ENCODE measurements around the gene DIO2.

Gene DIO2

GRCh38 chr14:80186301-80186800, 25.0 kb downstream of the DIO2 start:
- TF ChIP-seq PPARA (CRISPR knock-in tag; IDR thresholded peaks at IDR 0.05; ENCODE audit: borderline replicate concordance) (no peak), TOX (CRISPR knock-in tag; IDR thresholded peaks at IDR 0.05; ENCODE audit: borderline replicate concordance) (no peak), RARB (CRISPR knock-in tag; IDR thresholded peaks at IDR 0.05) (no peak), ZNF8 (CRISPR knock-in tag; IDR thresholded peaks at IDR 0.05) (no peak), PATZ1 (CRISPR knock-in tag; IDR thresholded peaks at IDR 0.05; ENCODE audit: borderline replicate concordance) (no peak), ZNF70 (CRISPR knock-in tag; IDR thresholded peaks at IDR 0.05) (no peak), CSDC2 (CRISPR knock-in tag; IDR thresholded peaks at IDR 0.05) (no peak), BACH2 (CRISPR knock-in tag; IDR thresholded peaks at IDR 0.05; ENCODE audit: borderline replicate concordance) (no peak), ZFP3 (CRISPR knock-in tag; IDR thresholded peaks at IDR 0.05) (no peak), OSR1 (CRISPR knock-in tag; IDR thresholded peaks at IDR 0.05) (no peak)
- TF ChIP-seq, protein P1, sequence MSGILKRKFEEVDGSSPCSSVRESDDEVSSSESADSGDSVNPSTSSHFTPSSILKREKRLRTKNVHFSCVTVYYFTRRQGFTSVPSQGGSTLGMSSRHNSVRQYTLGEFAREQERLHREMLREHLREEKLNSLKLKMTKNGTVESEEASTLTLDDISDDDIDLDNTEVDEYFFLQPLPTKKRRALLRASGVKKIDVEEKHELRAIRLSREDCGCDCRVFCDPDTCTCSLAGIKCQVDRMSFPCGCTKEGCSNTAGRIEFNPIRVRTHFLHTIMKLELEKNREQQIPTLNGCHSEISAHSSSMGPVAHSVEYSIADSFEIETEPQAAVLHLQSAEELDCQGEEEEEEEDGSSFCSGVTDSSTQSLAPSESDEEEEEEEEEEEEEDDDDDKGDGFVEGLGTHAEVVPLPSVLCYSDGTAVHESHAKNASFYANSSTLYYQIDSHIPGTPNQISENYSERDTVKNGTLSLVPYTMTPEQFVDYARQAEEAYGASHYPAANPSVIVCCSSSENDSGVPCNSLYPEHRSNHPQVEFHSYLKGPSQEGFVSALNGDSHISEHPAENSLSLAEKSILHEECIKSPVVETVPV (CRISPR knock-in tag; IDR thresholded peaks at IDR 0.05) = no peak
- TF ChIP-seq, protein P2, sequence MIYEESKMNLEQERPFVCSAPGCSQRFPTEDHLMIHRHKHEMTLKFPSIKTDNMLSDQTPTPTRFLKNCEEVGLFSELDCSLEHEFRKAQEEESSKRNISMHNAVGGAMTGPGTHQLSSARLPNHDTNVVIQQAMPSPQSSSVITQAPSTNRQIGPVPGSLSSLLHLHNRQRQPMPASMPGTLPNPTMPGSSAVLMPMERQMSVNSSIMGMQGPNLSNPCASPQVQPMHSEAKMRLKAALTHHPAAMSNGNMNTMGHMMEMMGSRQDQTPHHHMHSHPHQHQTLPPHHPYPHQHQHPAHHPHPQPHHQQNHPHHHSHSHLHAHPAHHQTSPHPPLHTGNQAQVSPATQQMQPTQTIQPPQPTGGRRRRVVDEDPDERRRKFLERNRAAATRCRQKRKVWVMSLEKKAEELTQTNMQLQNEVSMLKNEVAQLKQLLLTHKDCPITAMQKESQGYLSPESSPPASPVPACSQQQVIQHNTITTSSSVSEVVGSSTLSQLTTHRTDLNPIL (CRISPR knock-in tag; IDR thresholded peaks at IDR 0.05; ENCODE audit: low read depth) = no peak

GRCh38 chr14:80176893-80177292, 34.4 kb downstream of the DIO2 start:
- no peak for ATAC-seq
- TF ChIP-seq, protein P1 (CRISPR knock-in tag; IDR thresholded peaks at IDR 0.05) = no peak
- TF ChIP-seq GLIS3 (CRISPR knock-in tag; IDR thresholded peaks at IDR 0.05) (no peak), ESRRG (CRISPR knock-in tag; IDR thresholded peaks at IDR 0.05) (no peak), ZFP30 (CRISPR knock-in tag; IDR thresholded peaks at IDR 0.05) (no peak)

More at GRCh38 chr14:80186301-80186800, 25.0 kb downstream of the DIO2 start:
- no peak for ATAC-seq

GRCh38 chr14:80172375-80173051, 38.8 kb downstream of the DIO2 start:
- ATAC-seq = no peak
- TF ChIP-seq ZC3H10 (CRISPR knock-in tag; IDR thresholded peaks at IDR 0.05) (no peak), ZFP3 (CRISPR knock-in tag; IDR thresholded peaks at IDR 0.05) (no peak), ZFP30 (CRISPR knock-in tag; IDR thresholded peaks at IDR 0.05) (no peak), PATZ1 (CRISPR knock-in tag; IDR thresholded peaks at IDR 0.05; ENCODE audit: borderline replicate concordance) (no peak), BACH2 (CRISPR knock-in tag; IDR thresholded peaks at IDR 0.05; ENCODE audit: borderline replicate concordance) (no peak), TOX (CRISPR knock-in tag; IDR thresholded peaks at IDR 0.05; ENCODE audit: borderline replicate concordance) (no peak), ARNTL (CRISPR knock-in tag; IDR thresholded peaks at IDR 0.05; ENCODE audit: borderline replicate concordance, low read depth) (no peak)
- TF ChIP-seq, protein P1 (CRISPR knock-in tag; IDR thresholded peaks at IDR 0.05) = no peak

All from SK-N-SH treated with all-trans-retinoic acid at 6 μM for 48 hours (cell line).